Tibial nerve (tissue), 4 donors: ENCODE data around the gene ARID5A. TPM values are rescaled to one million over a fixed set of nuclear protein-coding genes. Genes with fewer than 3 reads are reported as not detected.

Source experiments
- DNase-seq, 2 donors: peaks; one replicate each; pipeline ENCODE4 v3.0.0-alpha.2; 2019; ENCODE audit warnings: low spot score in 2 of 2
- H3K27ac ChIP-seq, 4 donors: fragments of 200-600 bp; sonication (generic) in 3 of 4; one replicate each; pipeline ENCODE4 v1.5.1; 2017 to 2019; ENCODE audit warnings: mild to moderate bottlenecking in 1 of 4
- H3K27me3 ChIP-seq, 2 donors: fragments of 200-600 bp; sonication (generic) in 1 of 2; one replicate each; pipeline versions ENCODE4 v1.5.1 to v1.6.0; 2017 to 2019
- H3K36me3 ChIP-seq, 3 donors: fragments of 200-600 bp; sonication (generic); one replicate each; pipeline ENCODE4 v1.5.1; 2018 to 2019
- H3K4me1 ChIP-seq, 4 donors: fragments of 200-600 bp; sonication (generic) in 3 of 4; one replicate each; pipeline ENCODE4 v1.5.1; 2017 to 2019
- H3K4me3 ChIP-seq, 4 donors: fragments of 200-600 bp; sonication (generic) in 3 of 4; one replicate each; pipeline ENCODE4 v1.5.1; 2017 to 2019; ENCODE audit warnings: mild to moderate bottlenecking in 1 of 4, moderate library complexity in 1 of 4
- H3K9me3 ChIP-seq, 4 donors: fragments of 200-600 bp; sonication (generic) in 3 of 4; one replicate each; pipeline ENCODE4 v1.5.1; 2017 to 2019
- EP300 ChIP-seq, 2 donors: sonication (generic); formaldehyde crosslinking; IDR thresholded peaks; one replicate each; pipeline ENCODE4 v1.6.1; 2017; ENCODE audit warnings: antibody characterized with exemption in 2 of 2, mild to moderate bottlenecking in 1 of 2
- POLR2A ChIP-seq, 2 donors: fragments of 450-650 bp; IDR thresholded peaks; one replicate each; pipeline ENCODE4 v1.6.1; 2017; ENCODE audit warnings: antibody characterized with exemption in 2 of 2, mild to moderate bottlenecking in 2 of 2, moderate library complexity in 2 of 2
- WGBS, 2 donors: methylation state at CpG; one replicate each; pipeline ENCODE4 v1.1.5; 2018; 5-methylcytosine and 5-hydroxymethylcytosine counted together
- total RNA-seq, 4 donors: library from RNA; depleted of rRNA; stranded (reverse); fragments of >200 nt; gene quantifications; one replicate each; pipeline ENCODE4 v1.1.0, GENCODE V29; 2016
- TF ChIP-seq, protein P1 (sequence below), 5 experiments: fragments of 200-600 bp in 3 of 5; fragments of 450-650 bp in 2 of 5; sonication (generic) in 3 of 5; IDR thresholded peaks; one replicate each; pipeline ENCODE4 v1.5.1; 2016 to 2019; ENCODE audit warnings: antibody characterized with exemption in 5 of 5, mild to moderate bottlenecking in 3 of 5, moderate library complexity in 2 of 5

ARID5A gene
- total RNA-seq, 4 donors from 2014 or later: 23.8 to 56.4 (median 40.3) TPM

GRCh38 chr2:96503637-96504243 is 32.8 kb upstream of the ARID5A start:
- peaks cover 0 to 14% (median 12%) of the 10 kb centered on the region in 4 donors for H3K4me1 ChIP-seq
- 88% methylated on average over 5 to 12 of the region's 12 CpGs for WGBS, 2 donors
- no peaks in the 10 kb centered on the region for H3K36me3 ChIP-seq
- H3K27me3 ChIP-seq: peaks cover 0 to 28% of the 10 kb centered on the region in 2 donors
- TF ChIP-seq POLR2A (IDR thresholded peaks at IDR 0.05): no peak
- TF ChIP-seq, protein P1, sequence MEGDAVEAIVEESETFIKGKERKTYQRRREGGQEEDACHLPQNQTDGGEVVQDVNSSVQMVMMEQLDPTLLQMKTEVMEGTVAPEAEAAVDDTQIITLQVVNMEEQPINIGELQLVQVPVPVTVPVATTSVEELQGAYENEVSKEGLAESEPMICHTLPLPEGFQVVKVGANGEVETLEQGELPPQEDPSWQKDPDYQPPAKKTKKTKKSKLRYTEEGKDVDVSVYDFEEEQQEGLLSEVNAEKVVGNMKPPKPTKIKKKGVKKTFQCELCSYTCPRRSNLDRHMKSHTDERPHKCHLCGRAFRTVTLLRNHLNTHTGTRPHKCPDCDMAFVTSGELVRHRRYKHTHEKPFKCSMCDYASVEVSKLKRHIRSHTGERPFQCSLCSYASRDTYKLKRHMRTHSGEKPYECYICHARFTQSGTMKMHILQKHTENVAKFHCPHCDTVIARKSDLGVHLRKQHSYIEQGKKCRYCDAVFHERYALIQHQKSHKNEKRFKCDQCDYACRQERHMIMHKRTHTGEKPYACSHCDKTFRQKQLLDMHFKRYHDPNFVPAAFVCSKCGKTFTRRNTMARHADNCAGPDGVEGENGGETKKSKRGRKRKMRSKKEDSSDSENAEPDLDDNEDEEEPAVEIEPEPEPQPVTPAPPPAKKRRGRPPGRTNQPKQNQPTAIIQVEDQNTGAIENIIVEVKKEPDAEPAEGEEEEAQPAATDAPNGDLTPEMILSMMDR (IDR thresholded peaks at IDR 0.05): no peak
- no peak for TF ChIP-seq EP300 (IDR thresholded peaks at IDR 0.05)
- no peaks in the 10 kb centered on the region for H3K9me3 ChIP-seq
- no peak for DNase-seq
- no peak overlapping the region for H3K27ac ChIP-seq
- H3K4me3 ChIP-seq: no peak overlapping the region

GRCh38 chr2:96505231-96505889 is 31.2 kb upstream of the ARID5A start, which contains the start of gene NEURL3:
Gene NEURL3, minus strand, starts transcription at chr2:96505357. Its CDS starts 71 bp downstream, at chr2:96505286.
- H3K4me1 ChIP-seq: peaks cover 0 to 20% (median 16%) of the 10 kb centered on the region in 4 donors
- H3K36me3 ChIP-seq: no peaks in the 10 kb centered on the region
- DNase-seq: no peak
- WGBS, 2 donors: 71 to 79% methylated on average over 9 of the region's 9 CpGs
- peaks cover 0 to 22% of the 10 kb centered on the region in 2 donors for H3K27me3 ChIP-seq
- no peak within 1 kb of the TSS for H3K27ac ChIP-seq
- TF ChIP-seq EP300 (IDR thresholded peaks at IDR 0.05): no peak
- TF ChIP-seq POLR2A (IDR thresholded peaks at IDR 0.05): no peak
- TF ChIP-seq, protein P1 (IDR thresholded peaks at IDR 0.05): no peak
- no peak within 1 kb of the TSS for H3K4me3 ChIP-seq
- no peaks in the 10 kb centered on the region for H3K9me3 ChIP-seq

DNA sequence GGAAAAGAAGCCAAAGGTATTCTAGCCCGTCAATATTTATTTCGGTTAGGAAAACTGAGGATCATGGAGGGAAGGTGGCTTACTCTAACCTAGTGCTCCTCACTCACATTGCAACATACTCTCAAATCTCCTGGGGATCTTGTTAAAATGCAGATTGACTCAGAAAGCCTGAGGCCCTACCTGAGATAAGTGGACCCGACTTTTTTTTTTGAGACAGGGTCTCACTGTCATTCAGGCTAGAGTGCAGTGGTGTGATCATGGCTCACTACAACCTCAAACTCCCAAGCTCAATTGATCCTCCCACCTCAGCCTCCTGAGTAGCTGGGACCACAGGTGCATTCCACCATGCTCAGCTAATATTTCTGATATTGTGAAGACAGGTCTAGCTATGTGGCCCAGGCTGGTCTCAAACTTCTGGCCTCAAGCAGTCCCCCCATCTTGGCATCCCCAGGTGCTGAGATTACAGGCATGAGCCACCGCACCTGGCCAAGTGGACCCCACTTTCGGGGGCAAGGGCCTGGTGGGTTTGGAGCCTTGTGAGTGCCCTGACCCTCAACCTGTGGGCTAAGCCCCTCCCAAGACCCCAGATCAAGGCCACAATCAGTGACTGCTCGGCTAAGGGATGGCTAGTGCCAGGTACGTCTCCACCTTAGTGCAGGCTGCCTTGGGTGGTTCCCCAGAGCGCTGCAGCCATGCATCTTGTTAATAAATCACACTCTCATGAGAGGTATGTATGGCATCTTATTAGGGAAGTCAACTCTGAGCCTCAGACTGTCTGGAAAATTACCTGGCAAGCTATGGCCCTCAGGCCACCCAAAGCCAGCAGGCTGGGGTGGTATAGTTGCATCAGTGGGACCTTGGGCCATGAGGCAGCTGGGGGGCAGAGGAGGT is 30.3 kb upstream of the ARID5A start:
- Histone ChIP-seq H3K36me3 (no peaks in the 10 kb centered on the region), H3K27ac (no peak overlapping the region), H3K4me3 (no peak overlapping the region), H3K9me3 (no peaks in the 10 kb centered on the region), H3K27me3 (peaks cover 0 to 13% of the 10 kb centered on the region in 2 donors), H3K4me1 (peaks cover 0 to 20% (median 16%) of the 10 kb centered on the region in 4 donors)
- 86 to 95% methylated on average over 7 to 8 of the region's 8 CpGs for WGBS, 2 donors
- TF ChIP-seq POLR2A (IDR thresholded peaks at IDR 0.05) (no peak), EP300 (IDR thresholded peaks at IDR 0.05) (no peak)
- TF ChIP-seq, protein P1 (IDR thresholded peaks at IDR 0.05): no peak
- no peak for DNase-seq

GRCh38 chr2:96506907-96507240 is 29.7 kb upstream of the ARID5A start:
- 90 to 91% methylated on average over 5 to 7 of the region's 7 CpGs for WGBS, 2 donors
- TF ChIP-seq EP300 (IDR thresholded peaks at IDR 0.05) (no peak), POLR2A (IDR thresholded peaks at IDR 0.05) (no peak)
- TF ChIP-seq, protein P1 (IDR thresholded peaks at IDR 0.05): no peak
- peaks cover 0 to 8% of the 10 kb centered on the region in 2 donors for H3K27me3 ChIP-seq
- H3K9me3 ChIP-seq: no peaks in the 10 kb centered on the region
- no peak for DNase-seq
- no peak overlapping the region for H3K27ac ChIP-seq
- peaks cover 0 to 20% (median 16%) of the 10 kb centered on the region in 4 donors for H3K4me1 ChIP-seq
- no peak overlapping the region for H3K4me3 ChIP-seq
- H3K36me3 ChIP-seq: no peaks in the 10 kb centered on the region
